T-helper 1 cell treated with Interleukin-12 subunit alpha and Interleukin-12 subunit beta and Interleukin-4 antibody, amounts not matched to agents 30 μg/mL and 1 μg/mL, for 36 hours (primary cell): ENCODE data around the gene SLFN12.
"Not testable (repeated sequence)": the region's sequence is repeated elsewhere in the genome, so short reads cannot be mapped to it uniquely, and the experiment has no call there.

Experiments
- H3K27ac Mint-ChIP-seq: one replicate; pipeline ENCODE4 v1.8.0; 2021; ENCODE audit warnings: mild to moderate bottlenecking, mixed read lengths
- H3K27me3 Mint-ChIP-seq: one replicate; pipeline ENCODE4 v1.8.0; 2021; ENCODE audit warnings: low read depth, mixed read lengths
- H3K36me3 Mint-ChIP-seq: one replicate; pipeline ENCODE4 v1.8.0; 2021; ENCODE audit warnings: low read depth, mixed read lengths
- H3K4me1 Mint-ChIP-seq: one replicate; pipeline ENCODE4 v1.8.0; 2021; ENCODE audit warnings: low read depth, mixed read lengths
- H3K4me3 Mint-ChIP-seq: one replicate; pipeline ENCODE4 v1.8.0; 2021; ENCODE audit warnings: mild to moderate bottlenecking, moderate library complexity, mixed read lengths
- H3K9me3 Mint-ChIP-seq: one replicate; pipeline ENCODE4 v1.8.0; 2021; ENCODE audit warnings: mixed read lengths

SLFN12 gene

GRCh38 chr17:35433075-35433894, 985 bp upstream of the SLFN12 start:
- peaks cover 23% of the 10 kb centered on the region for H3K36me3 Mint-ChIP-seq
- no peaks in the 10 kb centered on the region for H3K9me3 Mint-ChIP-seq
- H3K4me3 Mint-ChIP-seq, result peak overlapping the region; percentile 88
- no peaks in the 10 kb centered on the region for H3K27me3 Mint-ChIP-seq
- H3K27ac Mint-ChIP-seq, result peak overlapping the region; percentile 92
- H3K4me1 Mint-ChIP-seq, result peaks cover 57% of the 10 kb centered on the region

- Mint-ChIP-seq H3K27me3 (no peaks in the 10 kb centered on the region), H3K4me3 (no peak overlapping the region), H3K4me1 (peaks cover 66% of the 10 kb centered on the region), H3K9me3 (no peaks in the 10 kb centered on the region), H3K36me3 (peaks cover 35% of the 10 kb centered on the region), H3K27ac (no peak overlapping the region)
Measured at GRCh38 chr17:35429702-35430101, 2.6 kb downstream of the SLFN12 start.

GRCh38 chr17:35428229-35428628, 4.1 kb downstream of the SLFN12 start:
- H3K36me3 Mint-ChIP-seq, result peaks cover 35% of the 10 kb centered on the region
- peak overlapping the region; percentile 2 for H3K4me3 Mint-ChIP-seq
- H3K27me3 Mint-ChIP-seq, result no peaks in the 10 kb centered on the region
- H3K4me1 Mint-ChIP-seq, result peaks cover 54% of the 10 kb centered on the region
- H3K27ac Mint-ChIP-seq, result peak overlapping the region; percentile 59
- no peaks in the 10 kb centered on the region for H3K9me3 Mint-ChIP-seq

GRCh38 chr17:35423761-35424160, 8.5 kb downstream of the SLFN12 start:
- H3K4me1 Mint-ChIP-seq, result peaks cover 18% of the 10 kb centered on the region

GRCh38 chr17:35421069-35421468, 11.2 kb downstream of the SLFN12 start:
- peaks cover 43% of the 10 kb centered on the region for H3K36me3 Mint-ChIP-seq
- H3K4me1 Mint-ChIP-seq, H3K9me3 Mint-ChIP-seq, H3K4me3 Mint-ChIP-seq, H3K27ac Mint-ChIP-seq, H3K27me3 Mint-ChIP-seq: not testable (repeated sequence)

More at GRCh38 chr17:35423761-35424160, 8.5 kb downstream of the SLFN12 start:
- H3K4me3 Mint-ChIP-seq, result no peak overlapping the region
- H3K9me3 Mint-ChIP-seq, result no peaks in the 10 kb centered on the region
- H3K27me3 Mint-ChIP-seq, result no peaks in the 10 kb centered on the region
- H3K36me3 Mint-ChIP-seq, result peaks cover 40% of the 10 kb centered on the region
- H3K27ac Mint-ChIP-seq, result no peak overlapping the region

- no peaks in the 10 kb centered on the region for H3K27me3 Mint-ChIP-seq
- H3K9me3 Mint-ChIP-seq, result peaks cover 19% of the 10 kb centered on the region
- H3K4me3 Mint-ChIP-seq, result no peak overlapping the region
- peaks cover 53% of the 10 kb centered on the region for H3K36me3 Mint-ChIP-seq
- H3K27ac Mint-ChIP-seq, result no peak overlapping the region
- peaks cover 4% of the 10 kb centered on the region for H3K4me1 Mint-ChIP-seq
Measured at GRCh38 chr17:35416659-35417058, 15.6 kb downstream of the SLFN12 start.

- H3K4me1 Mint-ChIP-seq, H3K27ac Mint-ChIP-seq, H3K27me3 Mint-ChIP-seq, H3K4me3 Mint-ChIP-seq: not testable (repeated sequence)
- H3K9me3 Mint-ChIP-seq, result peaks cover 19% of the 10 kb centered on the region
- peaks cover 62% of the 10 kb centered on the region for H3K36me3 Mint-ChIP-seq
Measured at GRCh38 chr17:35414707-35415106, 17.6 kb downstream of the SLFN12 start.

- peaks cover 21% of the 10 kb centered on the region for H3K9me3 Mint-ChIP-seq
- H3K36me3 Mint-ChIP-seq, result peaks cover 63% of the 10 kb centered on the region
- H3K4me1 Mint-ChIP-seq, result peaks cover 4% of the 10 kb centered on the region
- H3K4me3 Mint-ChIP-seq, result no peak overlapping the region
- no peaks in the 10 kb centered on the region for H3K27me3 Mint-ChIP-seq
- H3K27ac Mint-ChIP-seq, result no peak overlapping the region
Measured at GRCh38 chr17:35414247-35414646, 18.1 kb downstream of the SLFN12 start.

- H3K27me3 Mint-ChIP-seq, result no peaks in the 10 kb centered on the region
- no peak overlapping the region for H3K4me3 Mint-ChIP-seq
- H3K4me1 Mint-ChIP-seq, result peaks cover 4% of the 10 kb centered on the region
- peaks cover 40% of the 10 kb centered on the region for H3K36me3 Mint-ChIP-seq
- no peak overlapping the region for H3K27ac Mint-ChIP-seq
- peaks cover 5% of the 10 kb centered on the region for H3K9me3 Mint-ChIP-seq
Measured at GRCh38 chr17:35407531-35407930, 24.8 kb downstream of the SLFN12 start.

GRCh38 chr17:35406568-35406967, 25.7 kb downstream of the SLFN12 start:
- no peaks in the 10 kb centered on the region for H3K27me3 Mint-ChIP-seq
- peaks cover 5% of the 10 kb centered on the region for H3K9me3 Mint-ChIP-seq

GRCh38 chr17:35404360-35404759, 27.9 kb downstream of the SLFN12 start:
- H3K4me3 Mint-ChIP-seq, result no peak overlapping the region
- H3K27ac Mint-ChIP-seq, result no peak overlapping the region
- peaks cover 4% of the 10 kb centered on the region for H3K4me1 Mint-ChIP-seq
- H3K9me3 Mint-ChIP-seq, result peaks cover 4% of the 10 kb centered on the region
- H3K36me3 Mint-ChIP-seq, result peaks cover 24% of the 10 kb centered on the region
- H3K27me3 Mint-ChIP-seq, result no peaks in the 10 kb centered on the region

More at GRCh38 chr17:35406568-35406967, 25.7 kb downstream of the SLFN12 start:
- H3K36me3 Mint-ChIP-seq, result peaks cover 39% of the 10 kb centered on the region
- H3K27ac Mint-ChIP-seq, result no peak overlapping the region
- H3K4me1 Mint-ChIP-seq, result peaks cover 4% of the 10 kb centered on the region
- H3K4me3 Mint-ChIP-seq, result no peak overlapping the region

- H3K4me3 Mint-ChIP-seq, H3K36me3 Mint-ChIP-seq, H3K27ac Mint-ChIP-seq, H3K4me1 Mint-ChIP-seq, H3K27me3 Mint-ChIP-seq: not testable (repeated sequence)
- H3K9me3 Mint-ChIP-seq, result peaks cover 12% of the 10 kb centered on the region
Measured at GRCh38 chr17:35393783-35394182, 38.5 kb downstream of the SLFN12 start.

GRCh38 chr17:35390663-35391062, 41.6 kb downstream of the SLFN12 start:
- H3K4me1 Mint-ChIP-seq, result no peaks in the 10 kb centered on the region
- H3K27ac Mint-ChIP-seq, result no peak overlapping the region
- peaks cover 17% of the 10 kb centered on the region for H3K9me3 Mint-ChIP-seq
- peaks cover 6% of the 10 kb centered on the region for H3K27me3 Mint-ChIP-seq
- no peak overlapping the region for H3K4me3 Mint-ChIP-seq
- peaks cover 8% of the 10 kb centered on the region for H3K36me3 Mint-ChIP-seq

GRCh38 chr17:35390156-35390555, 42.1 kb downstream of the SLFN12 start:
- Mint-ChIP-seq H3K36me3 (peaks cover 9% of the 10 kb centered on the region), H3K4me1 (no peaks in the 10 kb centered on the region), H3K4me3 (no peak overlapping the region), H3K27me3 (peaks cover 6% of the 10 kb centered on the region), H3K27ac (no peak overlapping the region), H3K9me3 (peaks cover 13% of the 10 kb centered on the region)

- Mint-ChIP-seq H3K27me3 (peaks cover 6% of the 10 kb centered on the region), H3K4me1 (no peaks in the 10 kb centered on the region), H3K27ac (no peak overlapping the region), H3K36me3 (peaks cover 17% of the 10 kb centered on the region), H3K4me3 (no peak overlapping the region), H3K9me3 (peaks cover 27% of the 10 kb centered on the region)
Measured at GRCh38 chr17:35387496-35387895, 44.8 kb downstream of the SLFN12 start.
